ENCODE data around the gene PLK3. TPM values are rescaled to one million over a fixed set of nuclear protein-coding genes. Genes with fewer than 3 reads are reported as not detected.
A peak's percentile ranks its signal among the peaks of the same experiment; 100 is the strongest.
"Not testable (repeated sequence)": the region's sequence is repeated elsewhere in the genome, so short reads cannot be mapped to it uniquely, and the experiment has no call there.

PLK3 gene
- total RNA-seq (2014; rRNA removed; shearing (Covaris generic)): 4.9 and 10.1 TPM in 2 replicates

DNA sequence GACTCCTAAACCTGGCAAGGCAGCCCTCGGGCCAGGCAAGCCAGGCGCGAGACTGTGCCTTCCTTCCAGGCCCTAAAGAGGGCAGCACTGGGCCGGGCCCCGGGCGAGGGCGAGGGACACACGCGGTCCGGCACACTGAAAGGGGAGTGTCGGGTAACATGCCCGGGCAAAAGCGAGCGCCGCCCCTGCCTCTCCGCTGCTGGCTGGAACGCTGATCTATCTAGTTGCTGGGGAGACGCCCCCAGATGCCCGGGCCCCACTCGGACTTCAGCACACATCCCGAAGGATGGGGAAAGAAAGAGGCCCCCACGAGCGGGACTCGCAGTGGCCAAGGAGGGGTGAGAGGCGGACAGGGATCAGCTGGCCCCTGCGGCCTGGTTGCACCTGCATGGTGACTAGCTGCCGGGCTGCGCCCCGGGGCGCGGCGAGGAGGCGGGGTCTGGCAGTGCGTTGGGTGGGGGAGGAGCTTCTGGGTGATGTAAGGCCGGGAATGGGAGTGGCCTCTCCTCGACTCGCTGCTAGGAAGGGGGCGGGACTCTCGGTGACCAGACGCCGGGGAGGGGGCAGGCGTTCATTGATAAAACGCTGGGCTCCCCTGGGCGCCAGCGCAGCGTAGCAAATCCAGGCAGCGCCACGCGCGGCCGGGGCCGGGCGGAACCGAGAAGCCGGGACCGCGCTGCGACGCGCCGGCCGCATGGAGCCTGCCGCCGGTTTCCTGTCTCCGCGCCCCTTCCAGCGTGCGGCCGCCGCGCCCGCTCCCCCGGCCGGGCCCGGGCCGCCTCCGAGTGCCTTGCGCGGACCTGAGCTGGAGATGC is at the start of gene PLK3:
PLK3 (plus strand) TSS at position 608 of the 815 bp plus-strand sequence; CDS start at position 695, 87 bp downstream.
- DNase-seq: peak; percentile 97
- Histone ChIP-seq H3K4me3 (ENCODE audit: insufficient read depth, low read depth, low read length) (peak within 1 kb of the TSS; percentile 84), H3K36me3 (replicated peaks; ENCODE audit: control insufficient read depth, insufficient read depth, low read length) (peaks cover 16% of the 10 kb centered on the region), H3K27me3 (ENCODE audit: control insufficient read depth, insufficient read depth, low read length) (peaks cover 6% of the 10 kb centered on the region; the same call in 1 of the 2 replicates)

DNA sequence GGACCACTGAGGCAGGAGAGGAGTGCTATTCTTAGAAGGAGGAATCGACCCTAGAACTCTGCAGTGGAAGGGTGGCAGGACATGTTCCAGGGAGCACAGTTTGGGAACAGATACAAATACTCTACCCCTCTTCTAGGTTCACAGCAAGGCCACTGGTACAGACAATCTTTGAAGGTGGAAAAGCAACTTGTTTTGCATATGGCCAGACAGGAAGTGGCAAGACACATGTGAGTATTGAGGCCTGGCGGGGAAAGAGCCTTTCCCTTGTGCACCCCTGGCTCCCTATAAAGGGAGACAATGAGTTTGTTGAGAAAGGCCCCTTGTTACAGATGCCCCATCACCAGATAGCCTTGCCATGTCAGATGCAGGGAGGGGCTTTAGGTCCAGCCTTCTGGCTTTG is 42.8 kb upstream of the PLK3 start:
- Histone ChIP-seq H3K27me3 (ENCODE audit: control insufficient read depth, insufficient read depth, low read length) (no peaks in the 10 kb centered on the region), H3K4me3 (ENCODE audit: insufficient read depth, low read depth, low read length) (no peak overlapping the region), H3K36me3 (replicated peaks; ENCODE audit: control insufficient read depth, insufficient read depth, low read length) (peaks cover 79% of the 10 kb centered on the region)
- no peak for DNase-seq

DNA sequence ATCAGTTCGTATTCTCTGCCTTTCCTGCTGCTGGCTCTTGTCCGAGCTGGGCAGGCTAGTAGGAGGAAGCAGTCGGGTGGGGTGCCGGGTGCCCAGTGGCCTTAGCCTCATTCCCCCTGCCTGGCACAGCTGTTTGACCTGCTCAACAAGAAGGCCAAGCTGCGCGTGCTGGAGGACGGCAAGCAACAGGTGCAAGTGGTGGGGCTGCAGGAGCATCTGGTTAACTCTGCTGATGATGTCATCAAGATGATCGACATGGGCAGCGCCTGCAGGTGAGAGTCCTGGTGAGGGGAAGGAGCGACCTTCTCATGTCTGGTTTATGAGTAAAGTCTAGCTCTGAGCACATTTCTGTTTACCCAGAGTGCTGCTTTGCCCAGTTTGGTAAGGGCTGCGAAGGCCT is 41.1 kb upstream of the PLK3 start:
- Histone ChIP-seq H3K27me3 (ENCODE audit: control insufficient read depth, insufficient read depth, low read length) (no peaks in the 10 kb centered on the region), H3K36me3 (replicated peaks; ENCODE audit: control insufficient read depth, insufficient read depth, low read length) (peaks cover 75% of the 10 kb centered on the region), H3K4me3 (ENCODE audit: insufficient read depth, low read depth, low read length) (no peak overlapping the region)
- no peak for DNase-seq

DNA sequence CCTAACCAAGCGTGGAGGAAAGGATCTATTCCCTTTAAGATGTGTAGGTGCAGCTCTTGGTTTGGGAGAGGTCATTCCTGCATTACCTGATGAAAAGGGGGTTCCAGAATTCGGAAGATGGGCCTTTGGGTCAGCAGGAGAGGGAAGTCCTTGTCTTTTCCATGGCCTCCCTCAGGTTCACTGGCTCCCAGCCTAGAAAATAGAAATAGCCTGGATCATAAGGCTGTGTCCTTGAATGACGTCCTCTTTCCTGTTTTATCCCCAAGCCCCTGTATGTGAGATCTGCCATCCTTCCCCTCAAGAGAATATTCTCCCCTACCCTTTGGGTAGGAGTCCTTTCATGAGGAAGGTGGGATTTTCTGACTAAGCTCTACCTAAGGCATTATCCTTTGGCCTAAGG is 39.3 kb upstream of the PLK3 start:
- no peak for DNase-seq
- H3K27me3 ChIP-seq (ENCODE audit: control insufficient read depth, insufficient read depth, low read length): no peaks in the 10 kb centered on the region
- peaks cover 63% of the 10 kb centered on the region for H3K36me3 ChIP-seq (replicated peaks; ENCODE audit: control insufficient read depth, insufficient read depth, low read length)
- no peak overlapping the region for H3K4me3 ChIP-seq (ENCODE audit: insufficient read depth, low read depth, low read length)

DNA sequence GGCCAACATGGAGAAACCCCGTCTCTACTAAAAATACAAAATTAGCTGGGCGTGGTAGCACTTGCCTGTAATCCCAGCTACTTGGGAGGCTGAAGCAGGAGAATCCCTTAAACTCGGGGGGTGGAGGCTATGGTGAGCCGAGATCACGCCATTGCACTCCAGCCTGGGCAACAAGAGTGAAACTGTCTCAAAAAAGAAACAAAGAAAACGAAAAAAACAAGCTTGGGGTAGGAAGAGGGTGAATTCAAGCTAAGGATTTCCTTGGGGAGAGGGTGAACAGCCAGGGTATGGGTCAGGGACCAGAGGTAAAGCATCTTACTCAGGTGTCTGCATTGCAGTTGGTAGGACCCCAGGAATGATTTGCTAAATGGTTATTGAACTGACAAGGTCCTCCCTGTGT is 33.8 kb upstream of the PLK3 start:
- not testable (repeated sequence) for DNase-seq; H3K27me3 ChIP-seq (ENCODE audit: control insufficient read depth, insufficient read depth, low read length); H3K4me3 ChIP-seq (ENCODE audit: insufficient read depth, low read depth, low read length)
- H3K36me3 ChIP-seq (replicated peaks; ENCODE audit: control insufficient read depth, insufficient read depth, low read length): peaks cover 35% of the 10 kb centered on the region

DNA sequence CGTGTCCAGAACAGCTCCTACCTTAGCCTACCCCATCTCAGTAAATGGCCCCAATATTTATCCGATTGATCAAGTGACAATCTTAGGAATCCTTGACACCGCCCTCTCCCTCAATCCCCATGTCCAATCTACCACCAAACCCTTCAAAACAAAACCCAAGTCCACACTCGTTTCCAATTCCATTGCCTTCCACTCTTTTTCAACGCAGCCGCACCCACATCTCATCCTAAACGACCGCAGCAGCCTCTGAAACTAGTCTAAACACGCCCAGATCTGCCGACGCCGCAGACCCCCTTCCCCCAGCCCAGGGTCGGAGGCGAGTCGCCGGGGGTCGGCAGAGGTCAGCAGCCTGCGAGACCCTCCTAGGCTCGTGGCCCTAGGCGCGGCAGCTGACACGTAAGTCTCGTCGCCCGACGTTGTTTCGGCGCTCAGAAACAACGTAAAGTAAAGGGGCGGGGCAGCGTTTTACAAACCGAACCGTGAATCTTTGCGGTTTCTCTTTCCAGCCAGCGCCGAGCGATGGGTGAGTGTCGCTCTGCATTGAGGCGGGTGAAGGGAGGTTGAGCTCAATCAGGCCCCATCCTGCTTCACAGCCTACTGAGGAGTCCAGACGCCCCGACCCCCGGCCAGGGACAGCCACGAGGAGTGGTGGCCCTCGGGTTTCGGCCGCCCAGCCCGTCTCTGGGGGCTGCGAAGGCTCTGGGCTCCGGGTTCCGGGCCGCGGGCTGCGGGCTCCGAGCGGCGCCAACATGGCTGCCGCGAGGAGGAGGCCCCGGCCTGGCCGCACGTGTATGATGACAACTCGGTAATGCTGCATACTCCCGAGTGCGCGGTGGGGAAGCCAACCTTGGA is 24.9 kb upstream of the PLK3 start, which contains the start of gene RPS8:
RPS8 (plus strand) TSS at position 463 of the 852 bp plus-strand sequence; CDS start at position 520, 57 bp downstream.
- Histone ChIP-seq H3K4me3 (ENCODE audit: insufficient read depth, low read depth, low read length) (peak within 1 kb of the TSS; percentile 100), H3K36me3 (replicated peaks; ENCODE audit: control insufficient read depth, insufficient read depth, low read length) (peaks cover 28% of the 10 kb centered on the region), H3K27me3 (ENCODE audit: control insufficient read depth, insufficient read depth, low read length) (no peaks in the 10 kb centered on the region)
- peak; percentile 93 for DNase-seq

DNA sequence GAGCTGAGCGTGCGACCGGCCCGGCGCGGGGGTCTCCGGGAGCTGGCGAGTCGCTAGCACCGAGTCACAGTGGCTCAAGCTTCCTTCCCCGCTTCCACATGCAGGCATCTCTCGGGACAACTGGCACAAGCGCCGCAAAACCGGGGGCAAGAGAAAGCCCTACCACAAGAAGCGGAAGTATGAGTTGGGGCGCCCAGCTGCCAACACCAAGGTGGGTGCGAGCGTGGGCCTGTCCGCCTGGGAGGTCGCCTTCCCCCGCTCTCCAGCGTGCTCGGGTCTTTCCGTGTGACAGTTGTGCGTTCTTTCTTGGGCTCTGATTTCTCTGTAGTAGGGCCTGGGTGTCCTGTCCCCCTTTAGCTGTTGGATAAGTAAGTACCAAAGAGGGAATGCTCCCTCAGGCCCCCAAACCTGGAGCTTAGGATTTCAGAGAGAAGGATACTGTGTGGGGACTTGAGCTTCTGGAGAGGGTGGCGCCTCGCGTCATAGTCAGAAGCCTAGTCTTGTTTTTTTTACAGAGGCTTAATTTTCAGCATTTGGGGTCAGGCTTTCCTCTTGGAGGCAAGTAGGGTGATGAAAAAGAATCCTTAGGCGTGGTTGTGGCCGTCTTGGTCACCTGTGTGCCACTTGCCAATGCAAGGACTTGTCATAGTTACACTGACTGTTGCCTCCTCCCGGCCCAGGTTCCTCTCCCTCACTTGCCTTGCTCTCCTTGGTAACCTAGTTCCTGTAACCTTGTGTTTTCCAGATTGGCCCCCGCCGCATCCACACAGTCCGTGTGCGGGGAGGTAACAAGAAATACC is 24.0 kb upstream of the PLK3 start:
- Histone ChIP-seq H3K27me3 (ENCODE audit: control insufficient read depth, insufficient read depth, low read length) (no peaks in the 10 kb centered on the region), H3K4me3 (ENCODE audit: insufficient read depth, low read depth, low read length) (peak overlapping the region; percentile 100), H3K36me3 (replicated peaks; ENCODE audit: control insufficient read depth, insufficient read depth, low read length) (peaks cover 28% of the 10 kb centered on the region)
- no peak for DNase-seq

DNA sequence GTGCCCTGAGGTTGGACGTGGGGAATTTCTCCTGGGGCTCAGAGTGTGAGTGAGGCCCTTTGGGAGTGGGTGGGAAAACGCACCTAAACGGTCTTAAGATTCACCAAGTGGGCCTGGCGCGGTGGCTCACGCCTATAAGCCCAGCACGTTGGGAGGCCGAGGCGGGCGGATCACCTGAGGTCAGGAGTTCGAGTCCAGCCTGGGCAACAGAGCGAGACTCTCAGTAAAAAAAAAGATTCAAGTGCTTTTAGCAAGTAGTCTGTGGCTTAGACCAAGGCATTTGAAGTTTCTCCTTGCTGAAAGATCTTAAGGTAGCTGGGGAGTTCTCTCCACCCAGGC is 23.5 kb upstream of the PLK3 start:
- peaks cover 28% of the 10 kb centered on the region for H3K36me3 ChIP-seq (replicated peaks; ENCODE audit: control insufficient read depth, insufficient read depth, low read length)
- no peak for DNase-seq
- H3K4me3 ChIP-seq (ENCODE audit: insufficient read depth, low read depth, low read length): peak overlapping the region; percentile 100
- H3K27me3 ChIP-seq (ENCODE audit: control insufficient read depth, insufficient read depth, low read length): no peaks in the 10 kb centered on the region

DNA sequence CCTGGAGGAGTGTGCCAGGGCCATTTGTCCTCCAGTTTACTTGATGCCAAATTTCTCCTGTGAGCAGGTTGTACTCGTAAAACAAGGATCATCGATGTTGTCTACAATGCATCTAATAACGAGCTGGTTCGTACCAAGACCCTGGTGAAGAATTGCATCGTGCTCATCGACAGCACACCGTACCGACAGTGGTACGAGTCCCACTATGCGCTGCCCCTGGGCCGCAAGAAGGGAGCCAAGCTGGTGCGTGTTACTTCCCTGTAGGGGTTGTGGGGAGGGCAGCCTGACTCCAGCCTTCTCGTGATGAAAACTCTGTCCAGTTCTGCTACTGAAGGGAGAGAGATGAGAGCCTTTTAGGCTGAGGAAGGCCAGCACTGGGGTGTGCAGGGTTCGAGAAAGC is 22.6 kb upstream of the PLK3 start:
- Histone ChIP-seq H3K36me3 (replicated peaks; ENCODE audit: control insufficient read depth, insufficient read depth, low read length) (peaks cover 28% of the 10 kb centered on the region), H3K27me3 (ENCODE audit: control insufficient read depth, insufficient read depth, low read length) (no peaks in the 10 kb centered on the region), H3K4me3 (ENCODE audit: insufficient read depth, low read depth, low read length) (no peak overlapping the region)
- DNase-seq: no peak

DNA sequence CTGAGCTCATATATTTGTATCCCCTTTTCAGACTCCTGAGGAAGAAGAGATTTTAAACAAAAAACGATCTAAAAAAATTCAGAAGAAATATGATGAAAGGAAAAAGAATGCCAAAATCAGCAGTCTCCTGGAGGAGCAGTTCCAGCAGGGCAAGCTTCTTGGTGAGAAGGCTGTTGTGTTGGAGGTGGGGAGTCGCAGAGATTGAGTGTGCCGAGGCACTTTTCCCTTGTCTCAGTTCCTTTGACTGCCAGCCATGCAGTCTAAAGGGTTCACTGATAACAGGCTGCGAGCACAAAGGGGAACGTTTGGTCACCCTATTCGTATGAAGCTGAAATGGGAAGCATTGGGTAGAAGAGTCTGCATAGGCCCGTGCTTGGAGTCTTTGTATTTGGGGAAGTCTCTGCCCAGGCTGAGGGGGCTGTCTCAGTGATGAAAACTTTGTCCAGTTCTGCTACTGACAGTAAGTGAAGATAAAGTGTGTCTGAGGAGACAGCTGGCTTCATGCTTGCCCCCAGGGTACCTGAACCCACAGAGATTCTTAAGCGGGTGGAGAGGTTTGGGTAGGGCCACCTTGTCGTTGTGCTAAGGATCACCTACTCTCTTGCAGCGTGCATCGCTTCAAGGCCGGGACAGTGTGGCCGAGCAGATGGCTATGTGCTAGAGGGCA is 22.1 kb upstream of the PLK3 start:
- H3K4me3 ChIP-seq (ENCODE audit: insufficient read depth, low read depth, low read length): no peak overlapping the region

DNA sequence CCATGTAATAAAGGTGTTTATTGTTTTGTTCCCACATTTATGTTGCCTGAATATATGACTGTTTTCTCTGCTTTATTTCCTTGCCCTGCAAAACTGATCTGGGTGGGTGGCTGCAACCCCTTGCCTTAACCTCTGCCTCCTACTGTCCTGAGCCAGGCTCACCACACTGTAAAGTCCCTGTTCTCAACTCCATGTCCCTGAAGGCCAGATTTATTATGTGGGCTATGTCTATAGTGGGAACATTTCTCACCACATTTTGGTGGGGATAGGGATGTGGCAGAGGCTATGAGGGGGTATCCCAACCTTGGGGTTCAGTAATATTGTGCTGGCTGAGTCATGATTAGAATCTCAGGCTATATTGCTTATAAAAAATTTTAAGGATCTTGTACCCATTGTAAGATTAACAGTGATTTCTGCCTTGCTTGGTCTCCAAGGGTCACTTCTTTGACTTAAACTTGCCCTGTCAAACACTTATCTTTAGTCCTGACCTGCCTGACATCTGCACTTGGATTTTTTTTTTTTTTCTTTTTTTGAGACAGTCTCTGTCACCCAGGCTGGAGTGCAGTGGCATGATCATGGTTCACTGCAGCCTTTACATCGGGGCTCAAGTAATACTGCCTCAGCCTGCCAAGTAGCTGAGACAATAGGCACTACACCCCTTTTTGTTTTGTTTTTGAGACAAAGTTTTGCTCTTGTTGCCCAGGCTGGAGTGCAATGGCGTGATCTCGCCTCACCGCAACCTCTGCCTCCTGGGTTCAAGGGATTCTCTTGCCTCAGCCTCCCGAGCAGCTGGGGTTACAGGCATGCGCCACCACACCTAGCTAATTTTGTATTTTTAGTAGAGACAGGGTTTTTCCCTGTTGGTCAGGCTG is 21.2 kb upstream of the PLK3 start:
- Histone ChIP-seq H3K36me3 (replicated peaks; ENCODE audit: control insufficient read depth, insufficient read depth, low read length) (peaks cover 28% of the 10 kb centered on the region), H3K27me3 (ENCODE audit: control insufficient read depth, insufficient read depth, low read length) (peaks cover 4% of the 10 kb centered on the region; the same call in 1 of the 2 replicates), H3K4me3 (ENCODE audit: insufficient read depth, low read depth, low read length) (no peak overlapping the region)
- DNase-seq: no peak

More for the DNA sequence above, 22.1 kb upstream of the PLK3 start:
- Histone ChIP-seq H3K27me3 (ENCODE audit: control insufficient read depth, insufficient read depth, low read length) (no peaks in the 10 kb centered on the region), H3K36me3 (replicated peaks; ENCODE audit: control insufficient read depth, insufficient read depth, low read length) (peaks cover 28% of the 10 kb centered on the region)
- DNase-seq: no peak

DNA sequence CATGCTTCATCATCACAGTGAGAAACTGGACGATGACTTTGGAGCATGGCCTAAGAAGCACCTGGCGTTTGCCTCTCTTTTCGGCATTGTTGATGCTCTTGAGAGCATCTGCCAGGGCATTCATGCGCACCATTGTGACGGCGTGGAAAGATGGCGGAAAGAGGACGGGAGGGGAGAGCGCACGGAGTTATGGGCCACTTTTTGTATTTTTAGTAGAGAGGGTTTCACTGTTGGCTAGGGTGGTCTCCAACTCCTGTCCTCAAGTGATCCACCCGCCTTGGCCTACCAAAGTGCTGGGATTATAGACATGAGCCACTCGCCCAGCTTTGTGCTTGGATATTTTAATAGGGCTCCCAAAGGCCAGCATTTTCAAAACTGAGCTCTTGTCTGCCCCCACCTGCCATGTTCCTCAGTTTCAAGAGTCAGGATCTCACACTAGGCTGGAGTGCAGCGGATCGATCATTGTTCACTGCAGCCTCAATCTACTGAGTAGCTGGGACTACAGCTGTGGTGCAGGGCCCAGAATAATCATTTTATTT is 19.5 kb upstream of the PLK3 start:
- H3K27me3 ChIP-seq (ENCODE audit: control insufficient read depth, insufficient read depth, low read length): peaks cover 12% of the 10 kb centered on the region
- no peak overlapping the region for H3K4me3 ChIP-seq (ENCODE audit: insufficient read depth, low read depth, low read length)
- DNase-seq: no peak
- H3K36me3 ChIP-seq (replicated peaks; ENCODE audit: control insufficient read depth, insufficient read depth, low read length): peaks cover 28% of the 10 kb centered on the region

DNA sequence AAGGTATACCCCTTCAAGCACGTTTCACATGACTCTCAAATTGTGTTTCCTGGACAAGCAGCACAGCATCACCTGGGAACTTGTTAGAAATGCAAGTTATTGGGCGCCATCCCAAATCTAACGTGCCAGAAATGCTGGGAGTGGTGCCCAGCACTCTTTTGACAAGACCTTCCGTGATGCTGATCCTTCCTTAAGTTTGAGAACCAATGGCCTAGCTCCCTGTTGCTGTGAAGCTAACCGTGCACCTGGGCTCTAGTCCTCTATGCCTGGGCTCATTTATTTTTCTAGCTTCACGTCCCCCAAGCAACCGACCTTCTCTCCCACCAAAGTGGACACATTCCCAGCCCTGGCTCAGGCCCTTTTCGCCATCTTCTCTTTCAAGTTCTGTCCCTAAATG is 16.5 kb upstream of the PLK3 start:
- no peak for DNase-seq
- Histone ChIP-seq H3K36me3 (replicated peaks; ENCODE audit: control insufficient read depth, insufficient read depth, low read length) (peaks cover 2% of the 10 kb centered on the region), H3K27me3 (ENCODE audit: control insufficient read depth, insufficient read depth, low read length) (peaks cover 23% of the 10 kb centered on the region), H3K4me3 (ENCODE audit: insufficient read depth, low read depth, low read length) (peak overlapping the region; percentile 41)

Data from H7 (cell line).